ENCODE data around the gene EFCAB5. TPM values are rescaled to one million over a fixed set of nuclear protein-coding genes. Genes with fewer than 3 reads are reported as not detected.

Gene EFCAB5
- total RNA-seq, 1 donor from 2014 or later = 1.00 TPM

- Mint-ChIP-seq H3K27ac (ENCODE audit: unreplicated experiment) (no peak overlapping the region), H3K36me3 (ENCODE audit: low read depth, unreplicated experiment) (no peaks in the 10 kb centered on the region), H3K9me3 (ENCODE audit: unreplicated experiment) (peaks cover 15% of the 10 kb centered on the region), H3K4me3 (ENCODE audit: unreplicated experiment) (no peak overlapping the region), H3K4me1 (ENCODE audit: low read depth, unreplicated experiment) (peaks cover 4% of the 10 kb centered on the region), H3K27me3 (ENCODE audit: low read depth, unreplicated experiment) (no peaks in the 10 kb centered on the region)
- Histone ChIP-seq H3K4me1 (ENCODE audit: insufficient read depth, low read length) (no peaks in the 10 kb centered on the region), H3K79me2 (ENCODE audit: insufficient read depth, low read length) (no peaks in the 10 kb centered on the region), H3K27ac (ENCODE audit: low read depth, low read length) (no peak overlapping the region), H3K27me3 (ENCODE audit: insufficient read depth, low read length) (no peaks in the 10 kb centered on the region), H3K9me3 (ENCODE audit: insufficient read depth, low read depth, low read length) (no peaks in the 10 kb centered on the region), H3K4me3 (ENCODE audit: insufficient read depth, low read depth, low read length) (no peak overlapping the region), H3K36me3 (ENCODE audit: insufficient read depth, low read length) (no peaks in the 10 kb centered on the region), H3K4me2 (ENCODE audit: low read length) (no peak overlapping the region), H3K9ac (ENCODE audit: low read length) (no peak overlapping the region), H2AFZ (ENCODE audit: low read depth, low read length) (no peak overlapping the region), H4K20me1 (ENCODE audit: insufficient read depth, low read length) (no peaks in the 10 kb centered on the region)
- FAIRE-seq (no peak), DNase-seq (ENCODE audit: low read depth) (no peak)
- no peak for TF ChIP-seq CTCF (IDR thresholded peaks at IDR 0.05; ENCODE audit: insufficient read depth, low read depth, low read length)
- no peak for TF ChIP-seq EZH2 (IDR thresholded peaks at IDR 0.05; ENCODE audit: insufficient read depth, low read length)
These were observed 55.0 kb downstream of the EFCAB5 start for GRCh38 chr17:29996458-29996857.

DNA sequence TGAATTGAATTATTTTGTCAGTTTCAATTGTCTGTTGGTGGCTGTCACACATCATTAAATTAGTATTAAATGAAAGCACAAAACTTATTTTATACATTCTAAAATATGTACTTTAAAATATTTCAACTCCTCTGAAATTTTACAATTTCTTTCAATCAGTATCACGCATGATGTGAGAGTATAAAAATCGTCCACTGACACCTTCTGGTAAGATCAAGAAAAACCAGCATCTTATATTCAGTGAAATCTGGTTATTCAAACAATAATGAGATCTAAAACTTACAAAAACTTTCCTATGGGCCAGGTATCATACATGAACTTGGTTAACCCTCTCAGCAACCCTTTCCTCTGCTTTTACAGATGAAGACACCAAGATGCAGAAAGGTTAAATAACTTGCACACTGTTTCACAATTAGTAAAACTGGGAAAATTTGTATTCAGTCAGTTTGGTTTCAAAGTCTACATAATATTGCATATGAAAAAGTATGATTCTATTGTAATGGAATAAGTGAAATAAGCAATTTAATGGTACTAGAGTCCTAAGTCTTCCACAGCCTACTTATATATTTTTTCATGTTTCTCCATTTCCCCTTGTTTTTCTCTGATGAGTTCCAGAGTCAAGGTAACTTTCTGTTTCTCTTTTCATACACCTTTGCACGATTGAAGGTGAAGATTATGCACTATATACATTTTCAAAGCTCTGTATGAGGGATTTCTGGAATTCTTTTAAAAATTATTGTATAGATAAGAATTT, 58.7 kb downstream of the EFCAB5 start:
- H3K4me1 ChIP-seq (ENCODE audit: insufficient read depth, low read length) = no peaks in the 10 kb centered on the region
- H3K4me2 ChIP-seq (ENCODE audit: low read length) = no peak overlapping the region
- Mint-ChIP-seq H3K4me3 (ENCODE audit: unreplicated experiment) (no peak overlapping the region), H3K36me3 (ENCODE audit: low read depth, unreplicated experiment) (peaks cover 1% of the 10 kb centered on the region), H3K9me3 (ENCODE audit: unreplicated experiment) (no peaks in the 10 kb centered on the region), H3K4me1 (ENCODE audit: low read depth, unreplicated experiment) (peaks cover 5% of the 10 kb centered on the region), H3K27ac (ENCODE audit: unreplicated experiment) (no peak overlapping the region), H3K27me3 (ENCODE audit: low read depth, unreplicated experiment) (no peaks in the 10 kb centered on the region)
- no peak overlapping the region for H3K27ac ChIP-seq (ENCODE audit: low read depth, low read length)
- TF ChIP-seq CTCF (IDR thresholded peaks at IDR 0.05; ENCODE audit: insufficient read depth, low read depth, low read length) = no peak
- TF ChIP-seq EZH2 (IDR thresholded peaks at IDR 0.05; ENCODE audit: insufficient read depth, low read length) = no peak
- no peak for FAIRE-seq
- no peak for DNase-seq (ENCODE audit: low read depth)
- no peaks in the 10 kb centered on the region for H3K36me3 ChIP-seq (ENCODE audit: insufficient read depth, low read length)
- no peaks in the 10 kb centered on the region for H3K79me2 ChIP-seq (ENCODE audit: insufficient read depth, low read length)
- H3K9me3 ChIP-seq (ENCODE audit: insufficient read depth, low read depth, low read length) = no peaks in the 10 kb centered on the region
- H4K20me1 ChIP-seq (ENCODE audit: insufficient read depth, low read length) = no peaks in the 10 kb centered on the region
- no peak overlapping the region for H2AFZ ChIP-seq (ENCODE audit: low read depth, low read length)
- no peak overlapping the region for H3K4me3 ChIP-seq (ENCODE audit: insufficient read depth, low read depth, low read length)
- H3K9ac ChIP-seq (ENCODE audit: low read length) = no peak overlapping the region
- no peaks in the 10 kb centered on the region for H3K27me3 ChIP-seq (ENCODE audit: insufficient read depth, low read length)

DNA sequence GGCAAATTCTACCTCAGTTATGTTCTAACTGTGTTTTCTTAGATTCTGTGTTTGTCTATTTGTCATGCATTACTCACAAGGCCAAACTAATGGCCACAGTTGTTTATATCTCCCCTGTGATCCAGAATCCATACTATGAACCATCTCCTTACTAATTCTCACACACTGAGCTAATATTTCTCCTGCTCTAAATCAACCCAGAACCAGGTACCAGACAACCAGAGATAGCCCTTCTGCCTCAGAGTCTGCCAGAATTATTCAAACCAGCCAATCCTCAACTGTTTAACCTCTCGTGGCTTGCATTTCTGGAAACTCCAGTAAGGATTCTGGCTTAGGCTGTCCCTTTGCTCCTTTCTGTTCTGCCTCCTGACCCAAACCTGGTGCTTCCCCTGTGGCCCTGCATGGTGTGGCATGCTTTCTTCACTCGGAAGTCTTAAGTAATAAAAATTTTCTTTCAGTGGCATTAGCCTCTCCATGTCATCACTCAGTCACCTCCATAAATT, 59.4 kb downstream of the EFCAB5 start:
- Histone ChIP-seq H4K20me1 (ENCODE audit: insufficient read depth, low read length) (no peaks in the 10 kb centered on the region), H3K4me1 (ENCODE audit: insufficient read depth, low read length) (peaks cover 5% of the 10 kb centered on the region), H3K4me2 (ENCODE audit: low read length) (no peak overlapping the region), H3K27ac (ENCODE audit: low read depth, low read length) (no peak overlapping the region), H3K79me2 (ENCODE audit: insufficient read depth, low read length) (no peaks in the 10 kb centered on the region), H2AFZ (ENCODE audit: low read depth, low read length) (no peak overlapping the region), H3K4me3 (ENCODE audit: insufficient read depth, low read depth, low read length) (no peak overlapping the region), H3K9me3 (ENCODE audit: insufficient read depth, low read depth, low read length) (no peaks in the 10 kb centered on the region), H3K9ac (ENCODE audit: low read length) (no peak overlapping the region), H3K27me3 (ENCODE audit: insufficient read depth, low read length) (no peaks in the 10 kb centered on the region), H3K36me3 (ENCODE audit: insufficient read depth, low read length) (no peaks in the 10 kb centered on the region)
- no peaks in the 10 kb centered on the region for H3K9me3 Mint-ChIP-seq (ENCODE audit: unreplicated experiment)
- DNase-seq (ENCODE audit: low read depth) (no peak), FAIRE-seq (no peak)
- no peak overlapping the region for H3K27ac Mint-ChIP-seq (ENCODE audit: unreplicated experiment)
- H3K4me1 Mint-ChIP-seq (ENCODE audit: low read depth, unreplicated experiment) = peaks cover 6% of the 10 kb centered on the region
- no peak overlapping the region for H3K4me3 Mint-ChIP-seq (ENCODE audit: unreplicated experiment)
- no peak for TF ChIP-seq EZH2 (IDR thresholded peaks at IDR 0.05; ENCODE audit: insufficient read depth, low read length)
- H3K27me3 Mint-ChIP-seq (ENCODE audit: low read depth, unreplicated experiment) = no peaks in the 10 kb centered on the region
- peaks cover 1% of the 10 kb centered on the region for H3K36me3 Mint-ChIP-seq (ENCODE audit: low read depth, unreplicated experiment)

Measured in astrocyte (in vitro differentiated cells and primary cell).